Activated naive CD4-positive, alpha-beta T cell (primary cell): Measurements from ENCODE around the gene CCNYL1.
"Not testable (repeated sequence)": the region's sequence is repeated elsewhere in the genome, so short reads cannot be mapped to it uniquely, and the experiment has no call there.

Source experiments
- DNase-seq, 4 experiments: peaks; one replicate each; lab custom pipeline; 2025; lab: John Stamatoyannopoulos, UW

Gene CCNYL1

DNA sequence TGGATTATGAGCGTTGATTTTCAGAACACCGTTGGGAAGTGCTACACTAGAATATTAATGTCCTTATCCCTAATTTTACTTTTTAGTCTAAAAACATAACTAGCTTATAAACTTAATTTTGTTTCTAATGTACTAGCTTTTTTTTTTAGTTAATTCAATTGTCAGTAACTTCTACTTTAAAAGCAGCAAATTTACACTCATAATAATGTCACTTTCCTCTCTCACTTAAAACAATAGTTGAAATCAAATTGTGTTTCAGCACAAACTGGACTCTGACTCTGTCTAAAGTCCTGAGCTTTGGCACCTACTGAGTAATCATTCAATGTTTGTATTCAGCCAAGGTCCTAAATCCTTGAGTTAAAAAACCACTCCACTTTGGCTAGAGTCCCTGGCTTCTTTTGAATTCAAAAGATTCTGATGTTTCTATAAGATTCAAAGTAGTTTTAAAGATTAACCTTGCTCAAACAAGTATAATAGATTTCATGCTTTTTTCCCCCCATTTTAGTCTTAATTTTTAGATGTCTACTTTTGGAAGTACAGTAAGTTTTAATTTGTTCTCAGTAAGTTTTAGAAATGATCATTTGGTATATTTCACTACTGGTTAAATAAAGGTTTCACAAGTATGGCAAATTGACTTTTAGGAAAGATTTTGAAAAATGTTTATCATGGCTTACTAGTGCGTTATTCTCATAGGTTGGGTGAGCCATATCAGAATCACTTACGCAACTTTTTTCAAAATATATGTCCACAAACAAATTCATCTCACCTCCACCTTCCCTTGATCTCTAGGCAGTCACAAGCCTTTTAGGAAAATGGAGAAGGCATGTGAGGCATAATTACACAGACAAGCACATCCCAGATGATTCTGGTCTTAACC is 23.4 kb downstream of the CCNYL1 start:
- no peak for DNase-seq

GRCh38 chr2:207735513-207735859 is 24.0 kb downstream of the CCNYL1 start:
- DNase-seq = not testable (repeated sequence)

GRCh38 chr2:207743514-207743913 is 32.1 kb downstream of the CCNYL1 start:
- DNase-seq = no peak

- DNase-seq = no peak
Observed at GRCh38 chr2:207744050-207744449, 32.6 kb downstream of the CCNYL1 start.

- DNase-seq = no peak
Observed at GRCh38 chr2:207744451-207744850, 33.0 kb downstream of the CCNYL1 start.

- DNase-seq = no peak
Observed at GRCh38 chr2:207746131-207746530, 34.7 kb downstream of the CCNYL1 start.

GRCh38 chr2:207747653-207748560 is 36.5 kb downstream of the CCNYL1 start:
- no peak for DNase-seq

DNA sequence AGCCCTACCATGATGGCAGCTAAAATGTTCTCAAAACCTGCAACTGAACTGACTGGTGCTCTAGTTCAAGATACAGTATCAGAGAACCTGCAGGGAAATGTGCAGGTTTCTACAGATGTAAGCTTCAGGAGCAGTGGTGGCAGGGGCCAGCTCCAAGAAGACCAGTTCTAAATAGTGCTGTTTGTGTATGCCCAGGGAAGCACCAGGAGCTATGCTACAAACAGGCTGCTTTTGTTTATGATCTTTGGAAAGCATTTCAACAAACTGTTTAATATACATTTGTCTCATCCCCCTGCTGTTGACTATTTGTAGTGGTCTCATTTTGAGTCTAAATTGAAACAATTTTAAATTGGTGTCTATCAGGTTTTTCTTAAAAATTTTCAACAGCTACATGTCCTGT is 37.6 kb downstream of the CCNYL1 start:
- DNase-seq = no peak

DNA sequence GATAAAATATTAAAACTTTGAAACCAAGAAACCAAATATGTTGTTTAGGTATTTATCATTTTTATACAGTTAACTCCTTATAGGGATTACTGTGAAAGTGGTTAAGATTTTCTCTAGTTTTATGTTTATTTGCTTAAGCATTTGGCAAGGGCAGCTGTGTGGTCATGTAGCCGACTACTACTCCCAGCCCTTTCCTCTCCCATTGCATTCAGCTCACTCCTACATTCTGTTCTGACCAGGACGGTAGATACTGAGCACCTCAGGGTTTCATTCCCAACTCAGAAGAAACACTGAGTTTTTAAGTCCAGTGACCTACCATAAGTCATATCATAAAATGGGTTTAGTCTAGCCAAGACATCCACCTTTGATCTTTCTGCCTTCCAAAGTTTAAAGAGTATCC is 38.4 kb downstream of the CCNYL1 start:
- no peak for DNase-seq

- DNase-seq = no peak
Observed at GRCh38 chr2:207750345-207750744, 38.9 kb downstream of the CCNYL1 start.

DNA sequence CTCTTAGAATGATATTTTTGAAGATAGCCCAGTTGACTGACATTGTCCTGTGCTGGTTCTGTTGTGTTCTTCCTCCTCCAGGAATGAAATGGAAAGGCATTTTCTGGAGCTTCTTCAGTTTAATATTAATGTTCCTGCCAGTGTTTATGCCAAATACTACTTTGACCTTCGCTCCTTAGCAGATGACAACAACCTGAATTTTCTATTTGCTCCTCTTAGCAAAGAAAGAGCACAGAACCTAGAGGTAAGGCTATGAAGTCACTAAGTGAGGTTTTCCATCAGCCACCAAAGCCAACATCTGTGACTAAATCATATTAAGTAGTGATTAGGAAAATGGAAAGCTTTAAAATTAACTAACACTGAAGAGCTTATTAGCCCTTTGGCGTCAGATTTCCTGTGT is 39.4 kb downstream of the CCNYL1 start:
- no peak for DNase-seq

- DNase-seq = not testable (repeated sequence)
Observed at GRCh38 chr2:207753688-207754087, 42.2 kb downstream of the CCNYL1 start.

DNA sequence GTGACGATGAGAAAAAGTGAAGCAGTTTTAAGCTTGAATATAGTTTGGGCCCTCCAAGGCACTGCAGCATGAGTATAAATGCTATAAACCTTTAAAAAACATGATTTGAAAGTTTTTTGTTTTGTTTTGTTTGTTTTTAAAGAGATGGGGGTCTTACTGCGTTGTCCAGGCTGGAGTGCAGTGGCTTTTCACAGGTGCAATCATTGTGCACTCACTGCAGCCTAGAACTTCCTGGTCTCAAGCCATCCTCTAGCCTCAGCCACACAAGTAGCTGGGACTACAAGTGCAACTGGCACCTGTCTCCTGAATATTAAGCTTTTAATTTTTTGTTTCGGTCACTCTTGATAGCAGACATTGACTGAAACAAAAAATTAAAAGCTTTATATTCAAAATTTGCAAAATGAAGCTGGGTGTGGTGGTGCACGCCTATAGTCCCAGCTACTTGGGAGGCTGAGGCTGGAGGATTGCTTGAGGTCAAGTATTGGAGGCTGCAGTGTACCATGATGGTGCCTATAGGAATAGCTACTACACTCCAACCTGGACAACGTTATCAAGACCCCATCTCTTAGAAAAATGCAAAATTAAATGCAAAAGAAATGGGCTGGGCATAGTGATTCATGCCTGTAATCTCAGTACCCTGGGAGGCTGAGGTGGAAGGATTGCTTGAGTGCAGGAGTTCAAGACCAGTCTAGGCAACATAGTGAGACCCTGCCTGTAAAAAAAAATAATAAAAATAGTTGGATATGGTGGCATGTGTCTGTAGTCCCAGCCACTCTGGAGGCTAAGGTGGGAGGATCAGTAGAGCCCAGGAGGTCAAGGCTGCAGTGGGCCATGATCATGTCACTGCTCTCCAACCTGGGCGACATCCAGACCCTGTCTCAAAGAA is 43.3 kb downstream of the CCNYL1 start:
- no peak for DNase-seq

GRCh38 chr2:207758025-207758424 is 46.6 kb downstream of the CCNYL1 start:
- no peak for DNase-seq

GRCh38 chr2:207759890-207760289 is 48.5 kb downstream of the CCNYL1 start:
- no peak for DNase-seq

DNA sequence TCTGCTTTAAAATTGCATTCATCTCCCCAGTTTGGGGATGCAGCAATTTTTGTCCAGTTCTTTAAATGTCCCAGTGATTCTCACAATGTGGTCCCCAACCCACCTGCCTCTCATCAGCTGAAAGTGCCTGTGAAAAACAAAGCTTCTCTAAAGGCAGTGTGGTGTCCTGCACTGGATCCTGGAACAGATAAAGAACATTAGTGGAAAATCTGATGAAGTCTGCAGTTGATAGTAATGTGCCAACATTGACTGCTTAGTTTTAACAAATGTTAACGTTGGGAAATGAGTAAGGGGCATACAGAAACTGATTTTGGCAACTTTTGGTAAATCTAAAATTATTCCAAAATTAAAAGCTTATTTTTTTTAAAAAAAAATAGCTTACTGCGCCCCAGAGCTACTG is 49.0 kb downstream of the CCNYL1 start:
- DNase-seq = no peak

- not testable (repeated sequence) for DNase-seq
Observed at GRCh38 chr2:207761426-207761825, 50.0 kb downstream of the CCNYL1 start.

DNA sequence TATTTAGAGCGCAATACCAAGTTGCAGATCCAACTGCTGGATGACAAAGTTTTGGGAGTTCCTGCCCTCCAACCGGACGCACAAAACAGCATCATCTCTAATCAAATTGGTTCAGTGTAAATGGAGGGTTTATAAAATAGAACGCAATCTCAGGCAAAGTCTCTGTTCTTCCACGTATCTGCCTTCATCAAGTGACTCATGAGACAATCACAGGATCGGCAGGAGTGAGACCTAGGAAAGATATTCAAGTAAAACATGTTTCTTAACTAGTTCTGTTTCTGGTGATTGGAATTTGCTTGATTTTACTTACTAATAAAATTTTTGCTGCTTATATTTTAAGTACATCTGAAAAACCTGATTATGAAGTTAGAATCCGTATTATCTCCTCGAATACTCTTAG is 50.7 kb downstream of the CCNYL1 start:
- DNase-seq = no peak

DNA sequence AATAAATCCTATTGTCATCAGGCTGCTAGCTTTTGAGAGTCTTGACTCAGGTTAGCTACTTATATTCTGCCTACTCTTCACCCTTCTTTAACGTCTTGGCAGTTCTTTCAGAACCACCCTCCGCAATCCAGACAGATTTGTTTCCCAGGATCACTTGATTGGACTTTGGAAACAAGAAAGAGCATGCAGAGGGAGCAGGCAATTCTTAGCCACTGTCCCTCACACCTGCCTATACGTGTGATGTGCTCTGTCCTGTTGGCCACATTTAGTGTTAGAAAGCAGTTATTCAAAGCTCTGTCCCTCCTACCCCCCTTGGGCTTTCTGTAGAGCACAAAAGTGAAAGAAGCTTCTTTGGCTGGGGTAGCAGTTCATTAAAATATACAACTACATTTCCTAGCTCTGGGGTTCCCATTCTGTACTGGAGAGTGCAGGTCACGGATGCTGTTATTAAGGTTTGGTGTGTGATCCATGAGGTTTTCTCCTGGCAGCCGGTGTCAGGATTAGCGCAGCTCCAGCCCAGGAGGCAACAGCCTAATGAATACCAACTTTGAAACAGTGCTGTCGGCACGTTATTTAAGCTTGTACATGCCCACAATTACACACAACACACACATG is 52.0 kb downstream of the CCNYL1 start:
- DNase-seq = no peak

- DNase-seq = no peak
Observed at GRCh38 chr2:207764096-207764630, 52.7 kb downstream of the CCNYL1 start.

GRCh38 chr2:207765547-207765946 is 54.1 kb downstream of the CCNYL1 start:
- DNase-seq = no peak
